Astrocyte of the spinal cord (primary cell): ENCODE results near the gene IARS1.

Experiments
- DNase-seq: peaks from one replicate; pipeline ENCODE4 v3.0.0; 2011; ENCODE audit warnings: low read depth, low spot score
- H3K4me3 ChIP-seq: 2 replicates; pipeline ENCODE4 v1.5.1; 2011; ENCODE audit warnings: low read depth, mild to moderate bottlenecking, low read length, moderate library complexity
- in situ Hi-C: cut with HindIII; loops from 2 replicates; pipeline ENCODE4 v1.10.0; 2017; ENCODE audit warnings: low sequenced_read_pairs
- TF ChIP-seq, protein P1 (sequence below): IDR thresholded peaks from 2 replicates; pipeline ENCODE4 v1.5.1; 2012; ENCODE audit warnings: low read depth, mild to moderate bottlenecking, low read length, inconsistent platforms

The IARS1 gene

DNA sequence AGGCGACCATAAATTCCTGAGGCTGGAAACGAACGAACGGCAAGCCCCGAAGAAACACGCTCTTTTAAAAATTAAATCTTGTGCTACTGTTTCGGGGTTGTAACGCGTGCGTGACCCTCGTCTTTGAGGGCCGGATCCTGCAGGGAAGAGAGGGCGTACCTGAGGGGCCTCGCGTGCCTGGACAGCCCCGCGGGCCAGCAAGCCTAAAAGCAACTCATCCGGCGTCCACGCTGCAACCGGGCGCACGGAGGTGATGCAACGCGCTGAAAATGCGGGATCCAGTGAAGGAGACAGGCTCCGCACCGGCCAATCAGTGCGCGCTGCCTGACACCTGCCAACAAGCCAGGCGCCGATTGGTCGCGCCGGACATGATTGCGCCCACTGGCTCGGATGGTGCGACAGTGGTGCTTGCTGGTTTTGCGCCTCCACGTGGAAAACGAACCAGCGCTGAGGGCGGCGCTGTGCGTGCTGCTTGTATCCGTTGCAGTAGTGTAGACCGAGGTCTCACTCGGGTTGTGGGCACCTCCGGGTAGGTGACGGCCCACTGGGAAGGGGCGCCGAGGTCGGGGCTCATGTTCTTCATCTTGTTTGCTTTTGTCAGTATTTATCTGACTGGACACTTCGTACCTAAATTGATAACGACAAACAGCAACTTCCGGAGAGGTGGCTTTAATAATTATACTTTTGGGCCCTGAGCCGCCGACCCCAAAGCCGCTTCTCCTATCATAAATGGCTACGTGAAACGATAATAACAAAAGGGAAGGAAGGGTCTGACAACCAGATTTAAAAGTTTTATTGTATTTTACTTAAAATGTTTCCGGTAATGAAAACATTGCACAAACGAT lies at the start of gene IARS1:
IARS1 (minus strand) TSS at position 246 of the 845 bp plus-strand sequence. CDS start 4,278 bp downstream, outside the sequence.
- TF ChIP-seq, protein P1, sequence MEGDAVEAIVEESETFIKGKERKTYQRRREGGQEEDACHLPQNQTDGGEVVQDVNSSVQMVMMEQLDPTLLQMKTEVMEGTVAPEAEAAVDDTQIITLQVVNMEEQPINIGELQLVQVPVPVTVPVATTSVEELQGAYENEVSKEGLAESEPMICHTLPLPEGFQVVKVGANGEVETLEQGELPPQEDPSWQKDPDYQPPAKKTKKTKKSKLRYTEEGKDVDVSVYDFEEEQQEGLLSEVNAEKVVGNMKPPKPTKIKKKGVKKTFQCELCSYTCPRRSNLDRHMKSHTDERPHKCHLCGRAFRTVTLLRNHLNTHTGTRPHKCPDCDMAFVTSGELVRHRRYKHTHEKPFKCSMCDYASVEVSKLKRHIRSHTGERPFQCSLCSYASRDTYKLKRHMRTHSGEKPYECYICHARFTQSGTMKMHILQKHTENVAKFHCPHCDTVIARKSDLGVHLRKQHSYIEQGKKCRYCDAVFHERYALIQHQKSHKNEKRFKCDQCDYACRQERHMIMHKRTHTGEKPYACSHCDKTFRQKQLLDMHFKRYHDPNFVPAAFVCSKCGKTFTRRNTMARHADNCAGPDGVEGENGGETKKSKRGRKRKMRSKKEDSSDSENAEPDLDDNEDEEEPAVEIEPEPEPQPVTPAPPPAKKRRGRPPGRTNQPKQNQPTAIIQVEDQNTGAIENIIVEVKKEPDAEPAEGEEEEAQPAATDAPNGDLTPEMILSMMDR, result peak; percentile 42
- peak within 1 kb of the TSS; percentile 94 for H3K4me3 ChIP-seq
- DNase-seq, result peak; percentile 99
- in situ Hi-C loops, result no loop called here

DNA sequence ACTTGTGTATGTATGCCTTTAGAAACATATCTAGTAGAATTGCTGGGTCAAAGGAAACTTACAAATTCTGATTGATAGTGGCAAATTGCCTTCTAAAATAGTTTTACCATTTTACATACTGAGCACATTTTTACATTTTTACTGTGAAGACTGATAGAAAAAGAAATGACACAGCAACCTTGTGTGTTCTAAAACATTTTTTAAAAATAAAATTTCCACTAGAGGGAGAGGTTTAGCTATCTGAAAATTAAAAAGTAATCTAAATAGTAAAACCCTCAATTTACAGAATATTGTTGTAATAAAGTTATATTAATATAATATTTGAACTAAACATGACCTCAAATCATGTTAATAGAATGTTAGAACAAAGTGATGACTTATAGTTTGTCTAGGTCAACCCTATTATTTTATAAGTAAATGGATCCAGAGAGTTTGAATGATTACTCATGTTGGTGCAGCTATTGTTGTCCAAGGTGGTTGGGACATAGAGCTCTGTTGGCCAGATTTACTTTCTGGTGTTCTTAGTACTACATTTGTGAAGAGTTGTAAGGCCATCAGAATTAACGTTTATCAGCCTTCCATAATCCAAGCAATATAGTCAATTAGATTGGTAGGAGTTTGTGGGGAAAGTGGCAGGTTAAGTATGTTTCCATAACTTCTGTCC lies 49.5 kb upstream of the IARS1 start:
- TF ChIP-seq, protein P1, result peak; percentile 3
- peak; percentile 36 for DNase-seq

DNA sequence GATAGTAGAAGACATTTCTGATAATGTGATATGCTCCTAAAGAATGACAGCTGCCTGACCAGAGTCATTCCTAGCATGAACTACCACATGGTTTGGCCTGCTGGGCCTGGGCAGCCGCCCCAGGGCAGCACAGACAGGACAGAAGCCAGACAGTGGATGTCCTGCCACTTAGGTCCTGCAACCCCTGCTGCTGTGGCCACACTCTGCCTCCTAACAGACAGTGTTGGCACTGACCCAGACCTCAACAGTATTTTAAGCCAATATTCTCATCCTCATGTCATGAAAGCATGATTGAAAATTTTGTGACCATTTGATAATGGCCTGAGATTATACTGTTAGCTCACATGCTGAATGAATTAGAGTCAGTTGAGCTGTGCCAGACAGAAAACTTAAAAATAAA lies 48.1 kb upstream of the IARS1 start:
- in situ Hi-C loops, result no loop called here
- TF ChIP-seq, protein P1, result no peak
- H3K4me3 ChIP-seq, result no peak overlapping the region
- DNase-seq, result no peak

More for the DNA sequence above, 49.5 kb upstream of the IARS1 start:
- no peak overlapping the region for H3K4me3 ChIP-seq
- in situ Hi-C loops, result no loop called here

DNA sequence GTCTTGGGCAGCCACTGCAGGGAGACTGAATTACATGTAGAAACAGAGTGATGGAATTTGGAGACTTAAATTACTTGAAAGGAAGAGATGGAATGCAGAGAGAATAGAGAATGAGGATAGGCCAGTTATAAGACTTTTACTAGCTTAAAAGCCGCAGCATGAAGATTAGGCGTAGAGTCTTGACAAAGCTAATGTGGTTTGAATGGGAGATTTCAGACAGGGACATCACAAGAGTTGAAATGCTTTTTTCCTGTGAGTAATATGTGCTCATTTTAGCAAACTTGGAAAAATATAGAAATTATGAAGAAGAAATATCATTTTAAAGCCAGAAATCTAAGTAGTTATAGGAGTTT lies 39.8 kb upstream of the IARS1 start:
- TF ChIP-seq, protein P1, result no peak
- no peak overlapping the region for H3K4me3 ChIP-seq
- no peak for DNase-seq
- in situ Hi-C loops, result no loop called here

DNA sequence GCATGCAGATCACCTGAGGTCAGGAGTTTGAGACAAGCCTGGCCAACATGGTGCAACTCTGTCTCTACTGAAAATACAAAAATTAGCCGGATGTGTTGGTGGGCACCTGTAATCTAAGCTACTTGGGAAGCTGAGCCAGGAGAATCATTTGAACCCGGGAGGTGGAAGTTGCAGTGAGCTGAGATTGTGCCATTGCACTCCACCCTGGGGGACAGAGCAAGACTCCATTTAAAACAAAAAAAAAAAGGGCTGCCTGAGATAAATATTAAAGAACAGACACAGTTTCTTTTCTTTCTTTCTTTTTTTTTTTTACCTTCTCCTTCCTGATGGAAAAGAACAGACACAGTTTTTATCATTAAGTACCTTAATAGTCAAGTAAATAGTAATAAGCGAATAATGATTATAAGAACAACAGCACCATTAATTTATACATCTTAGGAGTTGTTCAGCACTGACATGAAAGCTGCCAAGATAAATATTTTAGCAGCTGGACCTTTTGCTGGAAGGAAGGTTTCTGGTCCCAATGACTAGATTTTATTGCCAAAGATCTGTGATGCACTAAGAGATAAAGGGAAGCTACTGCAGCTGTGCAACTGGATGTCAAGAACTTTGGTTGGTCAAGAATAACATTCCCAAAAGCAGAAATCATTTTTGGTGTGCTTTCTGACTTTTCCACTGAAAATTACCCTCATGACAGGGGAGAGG lies 39.2 kb upstream of the IARS1 start:
- H3K4me3 ChIP-seq, result no peak overlapping the region
- TF ChIP-seq, protein P1, result no peak
- in situ Hi-C loops, result no loop called here
- DNase-seq, result peak; percentile 57

DNA sequence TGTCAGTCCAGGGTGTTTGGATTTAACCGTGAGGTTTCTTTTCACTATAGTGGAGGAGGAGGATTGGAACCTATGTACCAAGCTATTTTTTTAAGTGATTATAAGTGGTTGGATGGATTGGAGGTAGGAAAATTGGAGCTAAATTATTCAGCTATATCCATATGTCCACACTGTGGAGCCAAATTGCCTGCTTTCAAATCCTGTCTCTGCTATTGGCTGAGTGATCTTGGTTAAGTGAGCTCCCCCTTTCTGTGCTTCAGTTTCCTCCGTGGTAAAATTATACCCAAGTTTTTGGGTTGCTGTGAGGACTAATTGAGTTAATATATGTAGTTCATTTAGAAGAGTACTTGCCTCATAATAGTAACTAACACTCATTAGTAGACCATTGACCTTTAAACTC lies 34.7 kb upstream of the IARS1 start:
- no peak overlapping the region for H3K4me3 ChIP-seq
- in situ Hi-C loops, result no loop called here
- DNase-seq, result peak; percentile 68

More for the DNA sequence above, 34.7 kb upstream of the IARS1 start:
- TF ChIP-seq, protein P1, result peak; percentile 39
